Vagina (tissue), 2 donors: Measurements from ENCODE around the gene CYP3A5. TPM values are rescaled to one million over a fixed set of nuclear protein-coding genes. Genes with fewer than 3 reads are reported as not detected.

ENCODE experiments used
- DNase-seq, 2 donors: peaks; one replicate each; pipeline ENCODE4 v3.0.0-alpha.2; 2017; ENCODE audit errors: extremely low spot score in 2 of 2
- H3K27ac ChIP-seq: fragments of 200-600 bp; sonication (generic); one replicate; pipeline ENCODE4 v1.5.1; 2019
- H3K27me3 ChIP-seq: fragments of 200-600 bp; sonication (generic); one replicate; pipeline ENCODE4 v1.5.1; 2019
- H3K36me3 ChIP-seq, 2 donors: fragments of 200-600 bp; sonication (generic); one replicate each; pipeline ENCODE4 v1.5.1; 2017 to 2019
- H3K4me1 ChIP-seq: fragments of 200-600 bp; sonication (generic); one replicate; pipeline ENCODE4 v1.5.1; 2019
- H3K4me3 ChIP-seq, 2 donors: fragments of 200-600 bp; sonication (generic); 1 replicate in 1 of 2; 2 replicates in 1 of 2; pipeline ENCODE4 v1.5.1; 2016 to 2019
- H3K9me3 ChIP-seq: fragments of 200-600 bp; sonication (generic); one replicate; pipeline ENCODE4 v1.5.1; 2019
- CTCF ChIP-seq, 3 experiments: fragments of 450-650 bp in 2 of 3; fragments of 200-600 bp in 1 of 3; sonication (generic) in 1 of 3; IDR thresholded peaks; one replicate each; pipeline ENCODE4 v1.5.1; 2017 to 2019; ENCODE audit warnings: antibody characterized with exemption in 3 of 3, mild to moderate bottlenecking in 2 of 3, moderate library complexity in 2 of 3
- POLR2A ChIP-seq, 2 donors: fragments of 450-650 bp; IDR thresholded peaks; one replicate each; pipeline ENCODE4 v1.6.1; 2017; ENCODE audit warnings: antibody characterized with exemption in 2 of 2, mild to moderate bottlenecking in 2 of 2, moderate library complexity in 2 of 2
- POLR2AphosphoS5 ChIP-seq, 2 donors: sonication (generic); formaldehyde crosslinking; IDR thresholded peaks; one replicate each; pipeline ENCODE4 v1.9.0; 2017; ENCODE audit warnings: antibody characterized with exemption in 2 of 2, mild to moderate bottlenecking in 2 of 2, low read depth in 1 of 2; ENCODE audit not compliant: insufficient read depth in 1 of 2
- intact Hi-C: fragments of 100-400 bp; cut with DNase I; formaldehyde crosslinking; loops from one replicate; pipeline ENCODE4 v1.15.1; 2023
- total RNA-seq: library from RNA; depleted of rRNA; stranded (reverse); fragments of >200 nt; gene quantifications from one replicate; pipeline ENCODE4 v1.2.3, GENCODE V29; 2016

Gene CYP3A5
- total RNA-seq, 1 donor from 2014 or later, result 80.3 TPM

GRCh38 chr7:99651290-99651689 is 28.5 kb downstream of the CYP3A5 start:
- no peak for DNase-seq
- Histone ChIP-seq H3K27ac (no peak overlapping the region), H3K27me3 (no peaks in the 10 kb centered on the region), H3K9me3 (no peaks in the 10 kb centered on the region), H3K4me1 (no peaks in the 10 kb centered on the region), H3K36me3 (no peaks in the 10 kb centered on the region), H3K4me3 (no peak overlapping the region)
- intact Hi-C loops, result no loop called here
- TF ChIP-seq POLR2AphosphoS5 (IDR thresholded peaks at IDR 0.05; ENCODE audit: insufficient read depth in 1 of 2, low read depth in 1 of 2), result no peak
- no peak for TF ChIP-seq POLR2A (IDR thresholded peaks at IDR 0.05)
- no peak for TF ChIP-seq CTCF (IDR thresholded peaks at IDR 0.05)

DNA sequence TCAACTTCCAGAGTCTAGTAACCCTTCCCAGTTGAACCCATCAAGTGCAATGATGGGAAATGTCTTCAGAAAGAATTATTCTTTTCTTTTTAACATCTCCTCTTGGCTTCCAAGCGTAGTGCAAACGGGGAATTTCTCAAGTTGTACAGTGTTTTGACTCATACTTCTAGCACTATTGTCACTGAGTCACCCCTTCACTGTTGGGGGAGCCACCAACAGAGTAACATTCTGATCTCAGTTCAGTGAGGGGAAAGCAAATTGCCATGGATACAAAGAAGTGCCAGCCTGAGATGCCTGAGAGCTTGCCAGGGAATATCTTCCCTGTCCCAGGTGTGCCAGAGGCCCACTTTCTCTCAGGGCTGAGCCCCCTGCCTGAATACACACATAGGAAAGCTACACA is 31.0 kb downstream of the CYP3A5 start:
- no peak for DNase-seq
- intact Hi-C loops, result no loop called here
- H3K27me3 ChIP-seq, result no peaks in the 10 kb centered on the region
- no peak for TF ChIP-seq CTCF (IDR thresholded peaks at IDR 0.05)
- TF ChIP-seq POLR2A (IDR thresholded peaks at IDR 0.05), result no peak
- no peak overlapping the region for H3K27ac ChIP-seq
- H3K36me3 ChIP-seq, result no peaks in the 10 kb centered on the region
- no peaks in the 10 kb centered on the region for H3K9me3 ChIP-seq
- H3K4me1 ChIP-seq, result no peaks in the 10 kb centered on the region
- H3K4me3 ChIP-seq, result no peak overlapping the region

GRCh38 chr7:99645590-99645989 is 34.2 kb downstream of the CYP3A5 start:
- no peaks in the 10 kb centered on the region for H3K9me3 ChIP-seq
- H3K4me3 ChIP-seq, result no peak overlapping the region
- intact Hi-C loops, result no loop called here
- no peak for DNase-seq
- H3K27ac ChIP-seq, result no peak overlapping the region
- no peaks in the 10 kb centered on the region for H3K27me3 ChIP-seq
- TF ChIP-seq CTCF (IDR thresholded peaks at IDR 0.05) (no peak), POLR2A (IDR thresholded peaks at IDR 0.05) (no peak), POLR2AphosphoS5 (IDR thresholded peaks at IDR 0.05; ENCODE audit: insufficient read depth in 1 of 2, low read depth in 1 of 2) (no peak)
- H3K36me3 ChIP-seq, result no peaks in the 10 kb centered on the region
- no peaks in the 10 kb centered on the region for H3K4me1 ChIP-seq

DNA sequence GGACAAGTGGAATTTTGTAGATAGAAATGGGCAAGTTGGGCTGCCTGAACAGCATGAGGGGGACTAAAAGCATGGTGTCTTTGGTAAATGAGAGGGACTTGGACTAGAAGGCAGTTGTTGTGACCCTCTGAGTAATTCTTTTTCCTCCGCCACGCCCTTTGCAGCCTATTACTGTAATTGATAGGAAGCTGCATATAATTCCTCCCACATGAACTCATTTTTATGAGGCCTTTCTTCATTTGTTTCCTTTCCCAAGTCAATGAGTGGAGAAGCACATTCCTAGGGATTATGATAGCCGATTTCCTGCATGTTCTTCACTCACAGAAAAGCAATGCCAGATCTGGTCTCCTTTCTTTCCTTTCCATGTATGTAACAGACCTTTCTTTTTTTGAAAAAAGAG is 35.4 kb downstream of the CYP3A5 start:
- H3K9me3 ChIP-seq, result no peaks in the 10 kb centered on the region
- no peak overlapping the region for H3K27ac ChIP-seq
- no peak for DNase-seq
- no peaks in the 10 kb centered on the region for H3K27me3 ChIP-seq
- H3K4me1 ChIP-seq, result no peaks in the 10 kb centered on the region
- H3K36me3 ChIP-seq, result no peaks in the 10 kb centered on the region
- H3K4me3 ChIP-seq, result no peak overlapping the region
- no peak for TF ChIP-seq POLR2A (IDR thresholded peaks at IDR 0.05)
- TF ChIP-seq POLR2AphosphoS5 (IDR thresholded peaks at IDR 0.05; ENCODE audit: insufficient read depth in 1 of 2, low read depth in 1 of 2), result no peak
- no peak for TF ChIP-seq CTCF (IDR thresholded peaks at IDR 0.05)
- intact Hi-C loops, result no loop called here

GRCh38 chr7:99643464-99643863 is 36.3 kb downstream of the CYP3A5 start:
- Histone ChIP-seq H3K36me3 (no peaks in the 10 kb centered on the region), H3K4me1 (no peaks in the 10 kb centered on the region), H3K27me3 (no peaks in the 10 kb centered on the region), H3K4me3 (no peak overlapping the region), H3K27ac (no peak overlapping the region), H3K9me3 (no peaks in the 10 kb centered on the region)
- intact Hi-C loops, result no loop called here
- TF ChIP-seq CTCF (IDR thresholded peaks at IDR 0.05) (no peak), POLR2AphosphoS5 (IDR thresholded peaks at IDR 0.05; ENCODE audit: insufficient read depth in 1 of 2, low read depth in 1 of 2) (no peak), POLR2A (IDR thresholded peaks at IDR 0.05) (no peak)
- DNase-seq, result no peak
